Epithelial cell of esophagus (primary cell): ENCODE measurements around the gene SZRD1.
"Not testable (repeated sequence)": the region's sequence is repeated elsewhere in the genome, so short reads cannot be mapped to it uniquely, and the experiment has no call there.

Experiments used
- DNase-seq: peaks from one replicate; pipeline ENCODE4 v3.0.0; 2010; ENCODE audit warnings: low read depth
- H3K4me3 ChIP-seq: 2 replicates; pipeline ENCODE4 v1.5.1; 2011; ENCODE audit warnings: mild to moderate bottlenecking, low read length, control low read depth
- CTCF ChIP-seq: IDR thresholded peaks from 2 replicates; pipeline ENCODE4 v1.5.1; 2011; ENCODE audit warnings: low read depth, mild to moderate bottlenecking, low read length, control low read depth, inconsistent platforms; ENCODE audit not compliant: insufficient read depth; ENCODE audit errors: missing control alignments

SZRD1 gene

GRCh38 chr1:16338961-16339360 is 28.1 kb upstream of the SZRD1 start:
- no peak overlapping the region for H3K4me3 ChIP-seq
- TF ChIP-seq CTCF = no peak
- DNase-seq = no peak

DNA sequence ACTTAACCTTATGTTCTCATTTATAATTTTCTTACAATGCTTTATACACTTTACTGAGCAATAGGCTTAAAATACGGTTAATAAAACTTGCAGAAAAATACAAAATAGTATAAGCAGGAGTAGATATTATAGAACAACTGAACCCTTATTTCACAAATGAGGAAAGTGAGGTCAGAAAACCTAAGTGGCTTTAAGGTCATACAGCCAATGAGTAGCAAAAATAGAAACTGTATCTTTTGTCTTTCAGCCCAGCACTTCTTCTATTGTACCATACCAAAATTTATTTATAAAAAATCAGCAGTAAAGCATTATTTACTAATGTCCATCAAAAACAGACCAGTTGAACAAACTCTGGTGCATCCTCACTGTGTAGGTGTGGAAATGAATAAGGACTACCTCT is 26.4 kb upstream of the SZRD1 start:
- DNase-seq = no peak
- no peak overlapping the region for H3K4me3 ChIP-seq
- TF ChIP-seq CTCF = no peak

GRCh38 chr1:16342331-16343062 is 24.5 kb upstream of the SZRD1 start:
- H3K4me3 ChIP-seq = no peak overlapping the region
- DNase-seq = no peak
- no peak for TF ChIP-seq CTCF

- H3K4me3 ChIP-seq, DNase-seq: not testable (repeated sequence)
Measured at GRCh38 chr1:16343276-16343675, 23.8 kb upstream of the SZRD1 start.

DNA sequence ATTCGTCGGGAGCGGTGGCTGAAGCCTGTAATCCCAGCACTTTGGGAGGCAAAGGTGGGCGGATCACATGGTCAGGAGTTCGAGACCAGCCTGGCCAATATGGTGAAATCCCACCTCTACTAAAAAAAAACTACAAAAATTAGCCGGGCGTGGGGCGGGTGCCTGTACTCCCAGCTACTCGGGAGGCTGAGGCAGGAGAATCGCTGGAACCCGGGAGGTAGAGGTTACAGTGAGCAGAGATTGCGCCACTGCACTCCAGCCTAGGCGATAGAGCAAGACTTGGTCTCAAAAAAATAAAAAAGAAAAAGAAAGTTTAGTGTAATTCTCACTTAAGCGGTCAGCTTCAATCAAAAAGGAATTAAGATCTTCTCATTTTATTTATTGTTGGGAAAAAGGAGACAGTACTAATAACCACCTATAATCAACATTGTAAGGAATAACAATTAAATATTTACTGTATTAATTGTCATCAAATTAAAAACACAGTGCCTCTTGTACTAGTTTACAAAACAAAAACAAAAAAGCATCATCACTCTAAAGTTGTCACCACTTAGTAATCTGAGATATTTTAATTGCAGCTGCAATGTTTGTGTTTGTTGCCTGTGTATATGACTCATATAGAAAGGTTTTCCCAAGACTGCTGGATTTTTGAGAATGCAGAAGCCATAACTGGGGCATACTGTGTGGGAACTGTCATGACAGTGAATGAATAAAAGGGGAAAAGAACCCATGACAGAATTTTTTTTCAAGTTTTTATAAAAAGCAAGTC is 18.4 kb upstream of the SZRD1 start:
- DNase-seq = peak; percentile 79
- TF ChIP-seq CTCF = no peak
- H3K4me3 ChIP-seq = no peak overlapping the region

DNA sequence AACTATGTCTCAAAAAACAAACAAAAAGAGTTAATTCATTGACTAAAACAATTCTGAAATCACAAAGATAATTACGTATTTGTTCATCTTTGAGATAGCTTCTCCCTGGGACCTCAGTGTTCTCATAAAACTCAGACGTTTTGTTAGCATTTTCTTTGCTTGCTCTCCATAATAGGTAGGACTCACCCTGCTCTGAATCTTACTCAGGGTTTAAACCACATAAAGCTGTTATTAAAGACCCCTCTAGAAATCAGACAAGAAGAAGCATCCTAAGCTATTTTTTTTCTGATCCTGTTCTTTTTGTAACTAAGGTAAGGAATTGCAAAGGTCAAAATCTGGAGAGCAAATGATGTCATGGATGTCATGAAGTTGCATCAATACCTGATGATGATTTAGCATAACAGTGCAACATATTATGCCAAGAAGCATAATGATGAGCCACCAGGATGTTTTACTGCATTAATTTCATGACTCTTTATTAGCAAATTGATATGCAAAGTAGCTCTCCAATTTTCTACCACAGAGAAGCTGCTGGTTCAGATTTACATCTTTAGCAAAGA is 17.1 kb upstream of the SZRD1 start:
- peak; percentile 33 for DNase-seq
- no peak overlapping the region for H3K4me3 ChIP-seq
- TF ChIP-seq CTCF = no peak

DNA sequence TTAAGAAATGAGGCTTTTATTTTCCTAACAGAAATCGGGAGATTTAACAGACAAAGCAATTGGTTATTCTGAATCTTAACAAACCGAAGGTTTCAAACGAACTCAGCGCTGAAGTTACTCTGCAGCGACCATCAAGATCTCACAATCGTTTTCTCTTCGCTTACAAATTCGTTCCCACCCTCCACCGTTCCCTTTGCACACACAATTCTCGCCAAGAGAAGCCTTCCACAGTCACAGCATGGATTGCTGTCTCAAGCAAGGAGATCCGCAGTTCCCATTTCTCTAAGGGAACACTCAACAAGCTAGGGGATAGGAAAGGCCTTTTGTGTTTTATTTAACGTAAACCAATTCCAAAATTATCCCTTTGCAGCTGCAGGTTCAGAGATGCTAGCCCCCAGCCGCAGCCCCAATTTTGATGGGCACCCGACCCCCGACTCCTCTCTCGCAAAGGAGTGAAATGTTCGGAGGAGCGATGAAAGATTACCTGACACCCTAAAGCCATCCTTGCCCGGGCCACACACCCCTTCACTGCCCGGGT is 15.5 kb upstream of the SZRD1 start:
- no peak for TF ChIP-seq CTCF
- DNase-seq = peak; percentile 39
- H3K4me3 ChIP-seq = peak overlapping the region; percentile 94
